Prostate gland (tissue), 2 donors: Measurements from ENCODE around the gene CEMIP. TPM values are rescaled to one million over a fixed set of nuclear protein-coding genes. Genes with fewer than 3 reads are reported as not detected.

ENCODE experiments used
- DNase-seq: peaks from one replicate; pipeline ENCODE4 v3.0.0-alpha.2; 2019; ENCODE audit warnings: low spot score
- H3K27ac ChIP-seq, 2 donors: fragments of 200-600 bp; sonication (generic); 2 replicates each; pipeline ENCODE4 v1.5.1; 2017 to 2019
- H3K27me3 ChIP-seq: fragments of 200-600 bp; sonication (generic); replicated peaks from 2 replicates; pipeline ENCODE4 v1.5.1; 2019; ENCODE audit not compliant: insufficient read depth
- H3K36me3 ChIP-seq, 2 donors: fragments of 200-600 bp; sonication (generic); 1 replicate in 1 of 2; 2 replicates in 1 of 2; pipeline versions ENCODE4 v1.5.1 to v1.8.1; 2017 to 2019
- H3K4me1 ChIP-seq: fragments of 200-600 bp; sonication (generic); replicated peaks from 2 replicates; pipeline ENCODE4 v1.5.1; 2019
- H3K4me3 ChIP-seq, 2 donors: fragments of 200-600 bp; sonication (generic); 2 replicates each; pipeline ENCODE4 v1.5.1; 2017 to 2019
- H3K9me3 ChIP-seq: fragments of 200-600 bp; sonication (generic); 2 replicates; pipeline ENCODE4 v1.5.1; 2017
- CTCF ChIP-seq, 4 experiments: fragments of 200-600 bp in 2 of 4; fragments of 450-650 bp in 2 of 4; sonication (generic) in 2 of 4; IDR thresholded peaks; 1 replicate in 3 of 4; 2 replicates in 1 of 4; pipeline ENCODE4 v1.5.1; 2016 to 2019; ENCODE audit warnings: antibody characterized with exemption in 4 of 4, mild to moderate bottlenecking in 2 of 4, moderate library complexity in 2 of 4
- POLR2A ChIP-seq: fragments of 450-650 bp; IDR thresholded peaks from one replicate; pipeline ENCODE4 v1.6.1; 2016; ENCODE audit warnings: antibody characterized with exemption, mild to moderate bottlenecking
- POLR2AphosphoS5 ChIP-seq: sonication (generic); formaldehyde crosslinking; IDR thresholded peaks from one replicate; pipeline ENCODE4 v1.6.1; 2017; ENCODE audit warnings: antibody characterized with exemption
- WGBS: methylation state at CpG from one replicate; pipeline ENCODE4 v1.1.5; 2018; 5-methylcytosine and 5-hydroxymethylcytosine counted together
- intact Hi-C: fragments of 100-400 bp; cut with DNase I; formaldehyde crosslinking; loops from one replicate; pipeline ENCODE4 v1.14.2; 2022
- total RNA-seq, 2 donors: library from RNA; depleted of rRNA; stranded (reverse); fragments of >200 nt; gene quantifications; one replicate each; pipeline ENCODE4 v1.1.0, GENCODE V29; 2016

CEMIP gene
- total RNA-seq, 2 donors from 2014 or later, result 1.6 to 13.5 TPM

- intact Hi-C loops, result no loop called here
- no peak for TF ChIP-seq POLR2AphosphoS5
- TF ChIP-seq CTCF (IDR thresholded peaks at IDR 0.05), result no peak
- TF ChIP-seq POLR2A, result no peak
- no peaks in the 10 kb centered on the region for H3K27me3 ChIP-seq
- no peaks in the 10 kb centered on the region for H3K9me3 ChIP-seq
- no peak overlapping the region for H3K4me3 ChIP-seq
- no peaks in the 10 kb centered on the region for H3K36me3 ChIP-seq
- no peak for DNase-seq
- no peaks in the 10 kb centered on the region for H3K4me1 ChIP-seq
- H3K27ac ChIP-seq, result no peak overlapping the region
Measured at GRCh38 chr15:80819001-80819400, 39.8 kb downstream of the CEMIP start.

- H3K4me3 ChIP-seq, result no peak overlapping the region
- no peaks in the 10 kb centered on the region for H3K4me1 ChIP-seq
- WGBS, result 40% methylated on average over 3 of the region's 3 CpGs
- TF ChIP-seq POLR2AphosphoS5, result peak; percentile 57
- no peak for TF ChIP-seq POLR2A
- H3K27ac ChIP-seq, result no peak overlapping the region
- H3K27me3 ChIP-seq, result no peaks in the 10 kb centered on the region
- H3K36me3 ChIP-seq, result no peaks in the 10 kb centered on the region
- DNase-seq, result no peak
- intact Hi-C loops, result no loop called here
- H3K9me3 ChIP-seq, result no peaks in the 10 kb centered on the region
Measured at GRCh38 chr15:80820092-80820491, 40.9 kb downstream of the CEMIP start.

GRCh38 chr15:80822256-80822655, 43.1 kb downstream of the CEMIP start:
- TF ChIP-seq POLR2A, result no peak
- no peak for TF ChIP-seq POLR2AphosphoS5
- no peak for TF ChIP-seq CTCF (IDR thresholded peaks at IDR 0.05)
- no peak overlapping the region for H3K27ac ChIP-seq
- no peaks in the 10 kb centered on the region for H3K4me1 ChIP-seq
- 100% methylated on average over 3 of the region's 3 CpGs for WGBS
- H3K9me3 ChIP-seq, result no peaks in the 10 kb centered on the region
- intact Hi-C loops, result no loop called here
- H3K27me3 ChIP-seq, result no peaks in the 10 kb centered on the region
- no peak for DNase-seq
- no peak overlapping the region for H3K4me3 ChIP-seq
- H3K36me3 ChIP-seq, result no peaks in the 10 kb centered on the region

GRCh38 chr15:80822676-80823075, 43.5 kb downstream of the CEMIP start:
- intact Hi-C loops, result no loop called here
- 77% methylated on average over 6 of the region's 6 CpGs for WGBS
- H3K27me3 ChIP-seq, result no peaks in the 10 kb centered on the region

GRCh38 chr15:80823120-80823519, 44.0 kb downstream of the CEMIP start:
- no peak overlapping the region for H3K4me3 ChIP-seq
- DNase-seq, result no peak

More at GRCh38 chr15:80822676-80823075, 43.5 kb downstream of the CEMIP start:
- H3K36me3 ChIP-seq, result no peaks in the 10 kb centered on the region
- H3K27ac ChIP-seq, result no peak overlapping the region
- TF ChIP-seq CTCF (IDR thresholded peaks at IDR 0.05) (no peak), POLR2AphosphoS5 (no peak), POLR2A (no peak)
- H3K4me1 ChIP-seq, result no peaks in the 10 kb centered on the region
- no peak for DNase-seq
- no peak overlapping the region for H3K4me3 ChIP-seq
- H3K9me3 ChIP-seq, result no peaks in the 10 kb centered on the region

GRCh38 chr15:80823995-80824394, 44.8 kb downstream of the CEMIP start:
- no peak overlapping the region for H3K27ac ChIP-seq
- no peak for DNase-seq
- no peak overlapping the region for H3K4me3 ChIP-seq
- no peaks in the 10 kb centered on the region for H3K9me3 ChIP-seq
- no peaks in the 10 kb centered on the region for H3K27me3 ChIP-seq
- intact Hi-C loops, result no loop called here
- H3K4me1 ChIP-seq, result no peaks in the 10 kb centered on the region
- 81% methylated on average over 4 of the region's 4 CpGs for WGBS
- no peaks in the 10 kb centered on the region for H3K36me3 ChIP-seq
- TF ChIP-seq POLR2A, result no peak
- TF ChIP-seq POLR2AphosphoS5, result no peak

More at GRCh38 chr15:80823120-80823519, 44.0 kb downstream of the CEMIP start:
- intact Hi-C loops, result no loop called here
- TF ChIP-seq POLR2AphosphoS5, result no peak
- 85% methylated on average over 6 of the region's 6 CpGs for WGBS
- Histone ChIP-seq H3K27me3 (no peaks in the 10 kb centered on the region), H3K27ac (no peak overlapping the region), H3K9me3 (no peaks in the 10 kb centered on the region), H3K4me1 (no peaks in the 10 kb centered on the region), H3K36me3 (no peaks in the 10 kb centered on the region)
